Fibroblast of villous mesenchyme (primary cell): ENCODE measurements around the gene GOLGA8Q. TPM values are rescaled to one million over a fixed set of nuclear protein-coding genes. Genes with fewer than 3 reads are reported as not detected.
A peak's percentile ranks its signal among the peaks of the same experiment; 100 is the strongest.
"Not testable (repeated sequence)": the region's sequence is repeated elsewhere in the genome, so short reads cannot be mapped to it uniquely, and the experiment has no call there.

Source experiments
- DNase-seq: peaks from one replicate; pipeline ENCODE4 v3.0.0-alpha.2; 2010; ENCODE audit warnings: low read depth
- H3K4me3 ChIP-seq: 2 replicates; pipeline ENCODE4 v1.5.1; 2011; ENCODE audit warnings: low read depth, mild to moderate bottlenecking, low read length
- total RNA-seq: library from RNA; depleted of rRNA; stranded (reverse); fragments of >200 nt; gene quantifications from 2 replicates; pipeline ENCODE4 v1.2.3, GENCODE V29; 2012
- TF ChIP-seq, protein P1 (sequence below): IDR thresholded peaks from 2 replicates; pipeline ENCODE4 v1.5.1; 2012; ENCODE audit warnings: low read depth, mild to moderate bottlenecking, low read length; ENCODE audit not compliant: insufficient read depth

The GOLGA8Q gene, protein sequence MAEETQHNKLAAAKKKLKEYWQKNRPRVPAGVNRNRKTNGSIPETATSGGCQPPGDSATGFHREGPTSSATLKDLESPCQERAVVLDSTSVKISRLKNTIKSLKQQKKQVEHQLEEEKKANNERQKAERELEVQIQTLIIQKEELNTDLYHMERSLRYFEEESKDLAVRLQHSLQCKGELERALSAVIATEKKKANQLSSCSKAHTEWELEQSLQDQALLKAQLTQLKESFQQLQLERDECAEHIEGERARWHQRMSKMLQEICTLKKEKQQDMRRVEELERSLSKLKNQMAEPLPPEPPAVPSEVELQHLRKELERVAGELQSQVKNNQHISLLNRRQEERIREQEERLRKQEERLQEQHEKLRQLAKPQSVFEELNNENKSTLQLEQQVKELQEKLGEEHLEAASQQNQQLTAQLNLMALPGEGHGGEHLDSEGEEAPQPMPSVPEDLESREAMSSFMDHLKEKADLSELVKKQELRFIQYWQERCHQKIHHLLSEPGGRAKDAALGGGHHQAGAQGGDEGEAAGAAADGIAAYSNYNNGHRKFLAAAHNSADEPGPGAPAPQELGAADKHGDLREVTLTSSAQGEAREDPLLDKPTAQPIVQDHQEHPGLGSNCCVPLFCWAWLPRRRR
- 0.43 and 0.97 TPM in 2 replicates for total RNA-seq

DNA sequence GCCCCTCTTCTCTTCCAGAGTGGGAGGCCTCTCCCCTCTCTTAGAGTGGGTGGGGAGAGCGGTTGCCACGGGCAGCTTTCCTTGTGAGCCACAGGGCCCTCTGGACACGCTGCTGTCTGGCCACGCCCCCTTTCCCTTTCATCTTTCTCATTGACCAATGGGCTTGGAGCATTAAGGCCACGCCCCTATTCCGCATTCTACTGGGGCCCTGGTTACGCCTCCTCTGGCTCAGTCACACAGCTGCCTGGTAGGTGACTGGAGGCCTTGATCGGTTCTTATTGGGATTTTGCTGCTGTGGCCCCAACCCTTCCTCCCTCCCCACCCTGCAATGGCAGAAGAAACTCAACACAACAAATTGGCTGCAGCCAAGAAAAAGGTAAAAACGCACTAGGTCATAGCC, at the start of gene GOLGA8Q:
GOLGA8Q (plus strand) TSS at position 301 of the 400 bp plus-strand sequence; CDS start at position 329, 28 bp downstream.
- H3K4me3 ChIP-seq, DNase-seq: not testable (repeated sequence)

DNA sequence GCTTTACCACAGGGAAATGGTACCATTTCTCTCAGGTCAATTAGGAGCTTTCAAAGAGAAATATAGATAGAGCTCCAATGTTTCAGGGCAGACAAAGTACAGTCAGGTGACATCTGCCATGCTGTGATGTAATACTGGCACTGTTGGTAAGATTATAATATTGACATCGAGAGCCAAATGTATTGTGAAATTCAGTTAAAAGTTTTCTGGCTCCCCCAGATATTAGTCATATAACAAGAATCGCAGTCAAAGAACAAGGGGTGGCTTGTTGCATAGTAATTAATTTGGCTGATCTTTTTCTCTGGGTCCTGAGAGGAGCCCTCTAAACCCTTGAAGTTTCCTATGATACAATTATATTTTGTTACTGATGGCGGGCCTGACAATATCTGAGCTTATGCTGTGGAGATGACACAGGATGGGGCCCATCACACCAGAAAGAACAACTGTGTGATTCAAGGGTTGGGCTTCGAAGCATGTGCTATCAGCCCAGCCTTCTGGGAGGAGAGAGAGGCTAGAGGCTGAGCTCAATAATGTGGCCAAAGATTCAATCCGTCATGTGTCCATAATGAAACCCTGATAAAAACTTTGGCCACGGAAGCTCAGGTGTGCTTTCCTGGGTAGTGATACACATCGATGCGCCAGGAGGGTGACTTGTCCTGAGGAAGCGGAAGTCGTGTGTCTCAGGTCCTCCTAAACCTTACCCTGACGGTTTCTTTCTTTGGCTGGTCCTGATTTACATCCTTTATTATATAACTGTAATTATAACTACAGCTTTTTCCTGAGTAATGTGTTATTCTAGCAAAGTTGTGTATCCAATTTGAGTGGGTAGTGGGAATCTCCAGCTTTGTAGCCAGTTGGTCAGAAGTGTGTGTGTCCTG, 48.7 kb upstream of the GOLGA8Q start:
- not testable (repeated sequence) for DNase-seq, H3K4me3 ChIP-seq

GRCh38 chr15:30504162-30504843, 47.5 kb upstream of the GOLGA8Q start:
- not testable (repeated sequence) for H3K4me3 ChIP-seq, DNase-seq

DNA sequence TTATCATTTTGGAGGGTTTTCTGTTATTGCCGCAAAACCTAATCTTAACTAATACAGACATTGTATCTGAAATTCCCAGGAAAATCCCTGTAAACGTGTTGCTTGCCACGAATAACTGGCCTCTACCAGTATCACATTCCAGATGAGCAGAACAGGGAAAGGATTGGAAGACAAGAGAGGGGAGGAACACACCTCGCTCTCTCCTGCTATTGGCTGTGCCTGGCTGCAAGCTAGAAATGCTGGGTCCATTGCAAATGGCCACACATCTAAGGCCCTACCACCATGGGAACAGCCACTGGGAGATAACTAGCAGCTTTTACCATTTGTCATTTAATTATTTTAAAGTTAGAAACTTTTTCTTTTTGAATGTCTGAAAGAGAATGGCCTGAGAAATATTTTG, 37.3 kb upstream of the GOLGA8Q start:
- not testable (repeated sequence) for DNase-seq, H3K4me3 ChIP-seq

DNA sequence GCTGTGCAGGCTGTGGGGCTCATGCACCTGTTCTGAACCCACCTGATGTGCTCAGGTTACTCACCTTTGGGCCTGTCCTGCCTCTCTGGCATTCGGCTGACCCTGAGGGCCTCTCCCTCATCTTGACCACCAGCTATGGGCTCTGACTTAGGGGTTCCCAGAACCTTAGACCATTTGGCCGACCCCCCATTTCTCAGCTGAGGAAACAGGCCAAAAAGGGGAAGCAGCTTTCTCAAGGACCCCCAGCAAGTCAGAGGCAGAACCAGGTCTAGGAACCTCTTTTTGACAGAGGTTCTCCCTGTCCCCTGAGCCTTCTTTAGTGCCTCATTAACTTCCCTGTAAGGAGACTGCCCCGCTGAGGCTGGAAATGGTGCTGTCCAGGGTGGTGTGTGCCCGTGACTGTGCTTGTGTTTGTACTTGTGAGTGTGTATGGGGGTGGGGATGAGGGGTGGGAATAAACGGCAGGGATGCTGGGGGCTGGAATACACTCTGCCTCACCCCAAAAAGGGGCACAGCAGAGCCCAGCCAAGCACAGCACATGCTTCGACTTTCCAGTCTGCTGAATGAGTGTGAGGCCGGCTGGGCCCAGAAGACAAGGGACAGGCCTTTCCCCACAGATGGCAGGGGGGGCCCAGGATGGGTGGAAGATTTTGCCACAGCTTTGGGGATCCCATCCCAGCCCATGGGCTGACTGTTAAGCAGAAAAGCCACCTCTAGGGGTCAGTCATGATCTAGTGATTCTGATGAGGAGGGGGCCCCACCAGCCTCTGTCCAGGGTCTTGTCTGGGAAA, 28.2 kb upstream of the GOLGA8Q start:
- not testable (repeated sequence) for DNase-seq

DNA sequence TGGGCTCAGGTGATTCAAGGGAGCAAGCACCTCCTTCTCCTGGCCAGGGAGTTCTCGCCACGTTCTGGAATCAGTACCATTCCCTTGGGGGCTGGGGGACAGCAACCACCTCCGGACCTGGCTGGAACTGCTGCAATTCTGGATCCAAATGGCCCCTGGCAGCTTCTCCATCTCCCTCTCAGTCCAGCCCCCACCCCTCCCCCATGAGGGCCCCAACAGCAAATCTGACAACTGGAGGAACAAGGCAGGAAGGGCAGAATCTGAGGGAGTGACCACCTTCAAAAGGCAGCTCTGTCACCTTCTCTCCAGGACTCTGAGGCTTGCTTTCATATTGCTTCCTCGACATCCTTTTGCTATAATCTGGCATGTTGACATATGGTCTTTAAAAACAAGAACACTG, 25.9 kb upstream of the GOLGA8Q start:
- not testable (repeated sequence) for H3K4me3 ChIP-seq, DNase-seq

More for the DNA sequence above, 28.2 kb upstream of the GOLGA8Q start:
- H3K4me3 ChIP-seq, result not testable (repeated sequence)

DNA sequence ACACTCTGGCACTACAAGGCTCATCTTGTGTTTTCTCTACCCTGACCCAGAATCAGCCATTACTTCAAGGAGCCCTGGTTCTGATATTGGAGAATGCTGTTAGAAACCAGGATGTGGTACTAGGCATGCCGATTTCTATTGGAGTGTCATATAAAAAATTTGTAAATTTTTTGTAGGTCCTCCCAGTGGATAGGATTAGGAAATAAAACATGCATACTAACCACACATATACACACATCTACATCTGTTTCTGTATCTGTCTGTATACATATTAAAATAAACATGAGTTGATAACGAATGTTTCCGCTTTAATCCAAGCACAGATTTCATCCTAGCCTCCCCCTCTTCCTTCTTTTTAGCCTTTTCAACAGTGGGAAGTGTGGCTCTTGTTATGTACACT, 22.8 kb upstream of the GOLGA8Q start:
- not testable (repeated sequence) for DNase-seq, H3K4me3 ChIP-seq

- DNase-seq, H3K4me3 ChIP-seq: not testable (repeated sequence)
- TF ChIP-seq, protein P1, sequence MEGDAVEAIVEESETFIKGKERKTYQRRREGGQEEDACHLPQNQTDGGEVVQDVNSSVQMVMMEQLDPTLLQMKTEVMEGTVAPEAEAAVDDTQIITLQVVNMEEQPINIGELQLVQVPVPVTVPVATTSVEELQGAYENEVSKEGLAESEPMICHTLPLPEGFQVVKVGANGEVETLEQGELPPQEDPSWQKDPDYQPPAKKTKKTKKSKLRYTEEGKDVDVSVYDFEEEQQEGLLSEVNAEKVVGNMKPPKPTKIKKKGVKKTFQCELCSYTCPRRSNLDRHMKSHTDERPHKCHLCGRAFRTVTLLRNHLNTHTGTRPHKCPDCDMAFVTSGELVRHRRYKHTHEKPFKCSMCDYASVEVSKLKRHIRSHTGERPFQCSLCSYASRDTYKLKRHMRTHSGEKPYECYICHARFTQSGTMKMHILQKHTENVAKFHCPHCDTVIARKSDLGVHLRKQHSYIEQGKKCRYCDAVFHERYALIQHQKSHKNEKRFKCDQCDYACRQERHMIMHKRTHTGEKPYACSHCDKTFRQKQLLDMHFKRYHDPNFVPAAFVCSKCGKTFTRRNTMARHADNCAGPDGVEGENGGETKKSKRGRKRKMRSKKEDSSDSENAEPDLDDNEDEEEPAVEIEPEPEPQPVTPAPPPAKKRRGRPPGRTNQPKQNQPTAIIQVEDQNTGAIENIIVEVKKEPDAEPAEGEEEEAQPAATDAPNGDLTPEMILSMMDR, result peak; percentile 14
These were observed 15.1 kb downstream of the GOLGA8Q start for GRCh38 chr15:30566949-30567348.

- peak overlapping the region; percentile 51 for H3K4me3 ChIP-seq
- DNase-seq, result not testable (repeated sequence)
These were observed 21.2 kb downstream of the GOLGA8Q start for GRCh38 chr15:30573012-30573491.

- not testable (repeated sequence) for DNase-seq, H3K4me3 ChIP-seq
These were observed 27.6 kb downstream of the GOLGA8Q start for GRCh38 chr15:30579394-30579970.

DNA sequence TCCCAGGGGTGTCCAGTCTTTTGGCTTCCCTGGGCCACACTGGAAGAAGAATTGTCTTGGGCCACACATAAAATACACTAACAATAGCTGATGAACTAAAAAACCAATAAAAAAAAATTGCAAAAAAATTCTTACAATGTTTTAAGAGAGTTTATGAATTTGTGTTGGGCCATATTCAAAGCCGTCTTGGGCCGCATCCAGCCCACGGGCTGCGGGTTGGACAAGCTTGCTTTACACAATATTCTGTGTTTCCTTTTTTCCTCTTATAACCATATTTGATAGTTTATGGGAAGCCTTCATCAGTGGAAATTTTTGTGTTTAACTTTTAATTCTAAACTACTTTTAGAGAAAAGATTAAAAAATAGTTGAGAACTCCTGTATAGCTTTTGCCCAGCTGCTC, 28.9 kb downstream of the GOLGA8Q start:
- not testable (repeated sequence) for H3K4me3 ChIP-seq, DNase-seq

DNA sequence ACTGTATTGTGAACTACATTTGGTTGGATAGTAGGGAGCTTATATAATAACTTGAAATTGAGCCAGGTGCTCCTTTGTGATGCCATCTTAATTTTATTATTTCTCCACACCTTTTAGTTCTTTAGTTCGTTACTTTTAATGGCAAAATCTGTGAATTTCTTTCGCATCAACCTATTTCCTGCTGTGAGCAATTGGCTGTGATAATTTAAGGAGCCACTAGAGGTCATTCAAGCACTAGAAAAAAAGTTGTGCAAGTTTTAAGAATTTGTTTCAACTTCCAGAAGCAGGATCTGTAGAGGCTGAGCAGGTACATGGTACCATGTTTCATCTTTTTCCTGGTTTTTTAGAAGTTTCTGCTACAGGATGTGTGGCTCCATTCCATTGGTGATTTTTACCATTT, 47.1 kb downstream of the GOLGA8Q start:
- H3K4me3 ChIP-seq, DNase-seq: not testable (repeated sequence)

DNA sequence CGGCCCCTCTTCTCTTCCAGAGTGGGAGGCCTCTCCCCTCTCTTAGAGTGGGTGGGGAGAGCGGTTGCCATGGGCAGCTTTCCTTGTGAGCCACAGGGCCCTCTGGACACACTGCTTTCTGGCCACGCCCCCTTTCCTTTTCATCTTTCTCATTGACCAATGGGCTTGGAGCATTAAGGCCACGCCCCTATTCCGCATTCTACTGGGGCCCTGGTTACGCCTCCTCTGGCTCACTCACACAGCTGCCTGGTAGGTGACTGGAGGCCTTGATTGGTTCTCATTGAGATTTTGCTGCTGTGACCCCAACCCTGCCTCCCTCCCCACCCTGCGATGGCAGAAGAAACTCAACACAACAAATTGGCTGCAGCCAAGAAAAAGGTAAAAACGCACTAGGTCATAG, 51.9 kb downstream of the GOLGA8Q start, which contains the start of gene GOLGA8H:
GOLGA8H (plus strand) TSS at position 233 of the 400 bp plus-strand sequence; CDS start at position 331, 98 bp downstream.
- not testable (repeated sequence) for H3K4me3 ChIP-seq, DNase-seq
